Brain microvascular endothelial cell (primary cell): Measurements from ENCODE around the gene GAGE12F.

Experiments used
- DNase-seq: peaks from one replicate; pipeline ENCODE4 v3.0.0-alpha.2; 2020
- H3K27ac ChIP-seq: fragments of 250-450 bp; sonication (Bioruptor Pico); 2 replicates; pipeline ENCODE4 v1.5.1; 2020; ENCODE audit warnings: mild to moderate bottlenecking, moderate library complexity
- H3K27me3 ChIP-seq: fragments of 250-450 bp; sonication (Bioruptor Pico); replicated peaks from 2 replicates; pipeline ENCODE4 v1.5.1; 2020; ENCODE audit warnings: mild to moderate bottlenecking
- H3K36me3 ChIP-seq: fragments of 250-450 bp; sonication (Bioruptor Pico); replicated peaks from 2 replicates; pipeline ENCODE4 v1.5.1; 2020; ENCODE audit warnings: mild to moderate bottlenecking
- H3K4me3 ChIP-seq: 2 replicates; pipeline ENCODE4 v1.5.1; 2011; ENCODE audit warnings: low read depth, mild to moderate bottlenecking, control low read depth, low read length, moderate library complexity
- CTCF ChIP-seq: IDR thresholded peaks from 2 replicates; pipeline ENCODE4 v1.5.1; 2011; ENCODE audit warnings: low read depth, mild to moderate bottlenecking, moderate library complexity, low read length, control low read depth, inconsistent platforms; ENCODE audit errors: missing control alignments
- in situ Hi-C: cut with HindIII; loops from 2 replicates; pipeline ENCODE4 v1.10.0; 2017; ENCODE audit warnings: low sequenced_read_pairs, low pct_ligation_motif_present

Gene GAGE12F

GRCh38 chrX:49610718-49611310, 50.2 kb downstream of the GAGE12F start:
- no peaks in the 10 kb centered on the region for H3K27me3 ChIP-seq
- no peak overlapping the region for H3K27ac ChIP-seq
- TF ChIP-seq CTCF: no peak
- no peak for DNase-seq
- in situ Hi-C loops: no loop called here
- H3K36me3 ChIP-seq: no peaks in the 10 kb centered on the region
- H3K4me3 ChIP-seq: no peak overlapping the region
